ENCODE results near the gene GMDS.

Gene GMDS

DNA sequence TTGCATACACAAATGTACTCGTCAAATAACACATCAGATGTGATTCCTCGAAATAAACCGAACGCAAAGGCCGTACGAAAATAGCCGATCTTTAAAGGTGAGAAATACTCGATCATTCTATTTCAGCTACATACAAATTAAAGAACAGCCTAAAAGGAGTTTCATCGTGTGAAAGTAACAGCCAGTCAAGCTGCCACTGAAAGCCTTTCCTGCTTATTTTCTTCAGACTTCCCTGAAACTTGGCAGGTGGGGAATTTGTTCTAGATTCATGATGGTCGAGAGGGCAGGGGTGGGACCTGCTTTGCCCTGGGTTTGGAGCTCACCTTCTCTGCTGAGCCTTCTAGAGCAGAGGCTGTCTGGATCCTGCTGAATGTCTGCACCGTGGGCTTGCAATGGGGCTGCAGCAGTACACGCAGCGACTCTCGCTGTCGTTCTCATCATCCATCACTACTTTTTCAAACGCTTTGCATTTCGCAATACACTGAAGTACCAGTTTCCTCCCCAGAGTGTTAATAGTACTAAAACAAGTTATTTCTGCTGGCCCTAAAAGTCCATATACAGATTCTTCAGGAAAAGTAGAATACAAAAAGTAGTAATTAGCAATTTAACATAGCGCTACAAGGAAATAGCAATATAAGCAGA, 619.5 kb downstream of the GMDS start:
- DNase-seq (ENCODE audit: low read depth in 3 of 3): no peak

DNA sequence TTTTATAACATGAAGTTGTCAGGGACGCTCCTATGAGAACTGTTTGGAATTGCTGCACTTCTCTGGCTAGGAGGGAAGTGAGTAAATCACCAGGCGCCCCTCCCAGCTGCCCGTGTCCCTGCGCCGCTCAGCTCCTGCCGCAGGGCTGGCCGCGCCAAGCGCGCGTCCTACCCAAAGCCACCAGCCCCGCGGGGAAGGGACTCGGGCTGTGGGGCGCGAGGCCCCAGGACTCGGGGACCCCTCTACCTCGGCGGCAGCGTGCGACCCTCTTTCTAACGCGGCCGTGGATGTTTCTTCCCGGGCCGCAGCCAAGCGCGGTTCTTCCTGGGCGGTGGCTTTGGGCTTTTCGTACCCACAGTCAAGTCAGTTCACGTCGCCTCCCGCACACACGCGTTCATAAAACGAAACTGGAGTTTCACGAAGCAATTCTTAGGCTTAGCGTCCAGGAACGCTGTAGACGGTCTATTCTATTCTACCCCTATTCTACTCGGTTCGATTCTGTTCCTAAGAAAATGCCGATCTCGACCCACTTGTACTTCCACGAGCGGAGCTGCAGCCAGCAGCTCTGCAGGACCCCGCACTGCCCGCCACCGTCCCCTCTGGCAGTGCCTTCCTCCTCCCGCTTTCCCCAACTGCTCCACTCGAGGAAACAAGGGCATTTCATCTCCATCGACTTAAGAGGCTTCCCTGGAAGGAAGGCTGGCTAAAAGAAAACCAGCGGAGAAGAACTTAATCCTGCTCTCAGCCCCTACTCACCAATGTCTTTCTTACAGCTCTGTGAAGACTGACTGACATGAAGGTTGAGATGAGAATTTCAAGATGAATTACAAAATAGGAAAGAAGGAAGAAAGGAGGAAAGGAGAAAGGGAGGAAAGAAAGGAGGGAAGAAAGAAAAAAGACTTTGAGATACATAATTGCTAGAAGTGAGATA, 620.3 kb downstream of the GMDS start:
- DNase-seq (ENCODE audit: low read depth in 3 of 3): no peak

DNA sequence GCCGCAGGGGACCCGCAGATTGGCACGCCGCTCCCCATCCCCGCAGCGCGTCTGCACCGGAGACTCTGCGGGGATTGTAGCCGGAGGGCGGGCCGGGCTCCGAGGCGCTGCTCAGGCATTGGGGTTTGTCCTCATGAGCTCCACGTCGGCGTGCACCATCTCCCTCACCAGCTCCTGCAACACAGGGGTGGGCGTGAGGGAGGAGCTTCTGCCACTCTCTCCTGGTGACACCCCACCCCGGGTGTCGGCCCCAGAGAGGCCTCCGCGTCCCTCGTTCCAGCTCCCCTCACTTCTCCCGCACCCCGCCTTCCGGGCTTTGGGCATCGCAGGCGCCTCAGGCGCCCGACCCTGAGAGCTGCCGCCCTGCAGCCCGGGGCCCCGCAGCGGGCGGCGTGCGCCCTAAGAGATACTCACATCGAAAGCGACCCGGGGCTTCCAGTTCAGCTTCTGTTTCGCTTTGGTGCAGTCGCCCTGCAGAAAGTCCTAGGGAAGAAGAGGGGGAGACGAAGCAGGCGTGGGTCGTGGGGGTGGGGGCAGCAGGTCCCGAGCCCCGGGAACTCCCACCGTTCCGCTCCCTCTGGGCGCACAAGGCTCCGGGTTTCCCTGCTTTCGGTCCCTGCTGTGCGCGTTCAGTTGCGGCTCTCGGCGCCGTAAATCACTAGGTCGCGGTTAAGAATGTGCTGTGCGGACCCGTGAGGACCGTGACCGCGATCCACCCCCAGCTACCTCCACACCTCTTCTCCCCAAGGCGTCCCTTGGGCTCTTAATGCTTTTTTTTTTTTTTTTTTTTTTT, 621.2 kb downstream of the GMDS start:
- no peak for DNase-seq (ENCODE audit: low read depth in 3 of 3)

DNA sequence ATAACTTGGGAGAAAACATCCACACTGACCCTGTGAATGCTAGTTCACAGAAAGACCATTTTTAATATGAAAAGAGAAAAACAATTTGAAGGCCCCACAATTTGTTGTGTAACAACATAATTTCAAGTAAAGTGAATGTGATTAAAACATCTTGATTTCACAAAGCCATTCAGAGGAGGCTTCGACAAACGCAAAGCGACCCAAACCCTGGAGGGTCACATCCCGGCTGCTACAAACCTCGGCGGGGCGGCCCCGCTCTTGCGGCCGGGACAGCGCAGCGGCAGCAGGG, 621.7 kb downstream of the GMDS start:
- no peak for DNase-seq (ENCODE audit: low read depth in 3 of 3)

DNA sequence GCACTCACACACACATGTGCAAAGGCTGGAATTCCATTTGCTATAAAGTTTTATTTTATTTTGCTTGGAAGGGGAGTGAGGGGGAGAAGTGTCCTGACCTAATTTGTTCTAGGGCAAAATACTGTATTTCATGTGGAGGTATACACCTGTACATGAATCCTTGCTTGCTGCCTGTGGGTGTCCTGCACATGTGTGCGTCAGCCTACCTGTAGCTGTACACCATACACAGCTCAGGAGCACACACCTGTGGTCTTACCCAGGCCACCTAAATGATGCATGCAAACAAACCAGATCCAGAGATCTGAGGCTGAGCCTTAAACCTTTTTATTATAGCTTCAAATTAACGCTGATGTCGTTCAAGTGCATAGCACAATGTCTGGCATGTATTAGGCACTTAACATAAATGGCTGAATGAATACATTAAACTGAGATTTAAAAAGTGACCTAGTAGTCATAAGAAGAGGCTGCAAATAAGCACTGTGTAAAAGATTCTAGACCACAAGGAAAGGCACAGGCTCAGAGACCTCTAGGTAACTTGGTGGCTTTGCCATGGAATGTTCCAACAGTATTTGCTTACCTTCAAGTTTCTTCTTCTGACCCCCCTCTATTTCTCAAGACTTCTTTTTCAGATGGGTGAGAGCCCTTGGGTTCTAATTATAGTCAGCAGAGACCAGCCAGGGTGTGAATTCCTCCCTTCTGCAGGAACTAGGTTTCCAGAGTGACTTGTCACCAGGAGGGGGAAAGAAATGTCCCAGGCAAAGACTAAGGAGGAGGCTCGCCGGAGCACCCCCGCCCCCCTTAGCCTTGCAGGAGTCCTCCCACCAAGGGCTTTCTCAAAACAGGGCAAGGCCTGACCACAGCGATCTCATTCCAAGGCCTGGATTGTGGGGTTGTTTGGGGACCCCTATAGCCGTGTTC, 622.3 kb downstream of the GMDS start:
- no peak for DNase-seq (ENCODE audit: low read depth in 3 of 3)

DNA sequence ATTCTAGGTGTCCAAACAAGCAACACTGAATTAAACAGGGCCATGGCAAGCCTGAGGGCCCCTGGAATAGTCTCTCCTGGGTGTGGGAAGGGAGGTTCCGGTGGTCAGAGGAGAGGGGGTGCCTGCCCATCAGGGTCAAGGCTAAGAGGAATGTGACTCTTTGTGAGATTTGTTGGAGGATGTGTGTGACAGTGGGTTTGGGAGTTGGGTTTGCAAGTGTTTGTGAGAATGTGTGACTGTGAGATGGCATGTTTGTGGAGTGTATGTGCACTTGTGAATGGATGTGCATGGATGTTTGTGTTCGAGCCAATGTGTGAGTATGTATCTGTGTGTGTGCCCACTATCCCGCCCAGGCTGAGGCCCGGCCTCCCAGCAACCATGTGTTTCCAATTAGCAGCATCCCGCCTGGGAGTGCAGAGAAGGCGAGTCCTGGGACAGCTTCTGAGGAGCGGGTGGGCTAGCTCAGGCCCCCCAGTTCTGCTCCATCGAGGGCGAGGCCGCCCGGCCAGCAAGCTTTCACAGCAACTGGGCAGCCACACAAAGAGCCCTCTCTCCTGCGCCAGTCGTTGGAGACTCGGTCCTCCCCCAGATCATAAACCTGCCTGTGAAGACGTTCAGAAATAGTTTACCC, 623.1 kb downstream of the GMDS start:
- DNase-seq (ENCODE audit: low read depth in 3 of 3): no peak

DNA sequence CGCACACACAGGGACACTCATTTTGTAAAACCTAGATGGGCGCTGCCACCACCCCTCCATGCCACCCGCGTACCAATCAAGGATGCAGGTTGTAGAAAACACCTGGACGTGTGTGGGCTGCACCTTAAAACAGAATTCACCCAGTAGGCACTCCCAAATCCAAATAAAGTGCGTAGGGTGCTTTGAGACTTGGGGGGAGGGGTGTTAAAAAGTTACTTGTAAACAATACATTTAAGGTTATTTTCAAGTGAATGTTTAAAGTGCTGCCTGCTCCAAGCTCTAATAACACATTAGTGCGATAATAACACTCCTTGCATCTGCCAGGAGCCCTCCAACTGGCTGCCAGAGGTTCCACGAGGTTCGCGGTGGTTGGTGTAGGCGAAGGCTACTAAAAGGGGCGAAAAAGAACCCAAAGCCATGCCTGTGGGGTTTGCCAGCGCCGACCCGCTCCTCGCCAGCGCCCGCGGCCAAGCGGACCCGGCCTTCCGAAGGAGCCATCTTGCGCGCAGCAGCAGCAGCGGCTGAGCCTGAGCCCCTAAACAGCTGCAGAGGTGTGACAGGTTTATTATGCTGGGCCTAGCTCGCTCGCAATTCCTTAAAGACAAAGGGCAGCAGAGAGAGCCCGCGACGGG, 624.2 kb downstream of the GMDS start:
- no peak for DNase-seq (ENCODE audit: low read depth in 3 of 3)

DNA sequence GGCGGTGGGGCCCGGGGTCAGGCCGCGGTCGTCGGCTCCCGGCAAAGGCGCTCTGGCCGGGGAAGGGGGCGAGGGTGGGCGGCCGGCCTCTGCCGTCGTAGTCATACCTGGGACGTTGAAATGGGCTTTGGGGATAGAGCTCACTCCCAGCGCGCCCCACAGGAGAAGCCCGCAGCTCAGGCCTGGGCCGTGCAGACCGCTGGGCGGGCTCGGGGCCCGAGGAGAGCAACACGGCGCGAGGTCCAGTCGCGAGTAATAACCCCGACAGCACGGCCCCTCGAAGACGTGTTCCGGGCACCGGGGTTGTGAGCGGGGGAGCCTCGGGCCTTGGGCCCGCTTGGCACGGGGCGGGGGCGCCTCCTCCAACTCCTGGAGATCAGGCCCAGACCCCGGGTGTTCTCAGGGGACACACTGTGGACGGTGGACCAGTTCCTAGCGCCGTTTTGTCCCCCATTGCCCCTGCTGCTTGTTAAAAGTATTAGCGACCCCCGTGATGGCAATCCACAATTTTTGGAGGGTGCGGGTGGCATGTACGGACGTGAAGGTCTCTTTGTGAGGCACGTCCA, 624.8 kb downstream of the GMDS start:
- DNase-seq (ENCODE audit: low read depth in 3 of 3): no peak

DNA sequence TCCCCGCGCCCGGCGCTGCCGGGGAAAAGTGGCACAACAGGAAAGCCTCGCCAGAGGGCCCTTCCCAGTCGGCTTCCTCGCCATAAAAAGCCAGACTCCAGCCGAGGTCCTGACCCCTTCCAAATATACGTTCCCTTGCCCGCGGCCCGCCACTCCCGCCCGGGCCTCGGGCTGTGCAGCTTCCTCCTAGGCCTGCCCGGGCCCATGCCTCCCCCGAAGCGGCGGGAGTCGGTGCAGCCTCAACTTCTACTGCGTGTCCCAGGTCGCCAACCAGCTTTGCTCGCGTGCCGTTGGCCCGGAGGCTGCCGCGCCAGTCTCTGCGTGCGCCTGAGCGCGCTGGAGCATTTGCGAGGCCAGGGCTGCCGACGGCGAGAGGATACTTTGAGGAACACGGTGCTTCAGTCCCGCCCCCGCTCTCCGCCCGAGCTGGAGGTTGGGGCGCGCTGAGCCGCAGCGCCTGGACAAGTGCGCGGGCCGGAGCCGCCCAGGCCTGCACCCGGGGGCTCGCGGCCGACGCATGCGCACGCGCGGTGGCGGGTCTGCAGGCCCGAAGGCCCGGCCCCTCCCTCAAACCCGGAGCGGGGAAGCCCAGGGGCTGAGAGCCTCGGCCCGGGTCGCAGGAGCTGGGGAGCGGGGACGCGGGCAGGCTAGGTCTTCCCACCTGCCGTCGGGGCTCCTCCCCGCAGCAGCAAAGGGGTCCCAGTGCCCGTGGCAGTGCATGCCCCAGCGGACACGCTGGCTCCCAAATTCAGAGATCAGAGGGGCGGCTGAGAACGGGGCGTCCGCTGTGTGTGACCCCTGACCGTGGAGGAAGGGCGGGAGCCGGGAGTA, 625.5 kb downstream of the GMDS start:
- DNase-seq (ENCODE audit: low read depth in 3 of 3): no peak

DNA sequence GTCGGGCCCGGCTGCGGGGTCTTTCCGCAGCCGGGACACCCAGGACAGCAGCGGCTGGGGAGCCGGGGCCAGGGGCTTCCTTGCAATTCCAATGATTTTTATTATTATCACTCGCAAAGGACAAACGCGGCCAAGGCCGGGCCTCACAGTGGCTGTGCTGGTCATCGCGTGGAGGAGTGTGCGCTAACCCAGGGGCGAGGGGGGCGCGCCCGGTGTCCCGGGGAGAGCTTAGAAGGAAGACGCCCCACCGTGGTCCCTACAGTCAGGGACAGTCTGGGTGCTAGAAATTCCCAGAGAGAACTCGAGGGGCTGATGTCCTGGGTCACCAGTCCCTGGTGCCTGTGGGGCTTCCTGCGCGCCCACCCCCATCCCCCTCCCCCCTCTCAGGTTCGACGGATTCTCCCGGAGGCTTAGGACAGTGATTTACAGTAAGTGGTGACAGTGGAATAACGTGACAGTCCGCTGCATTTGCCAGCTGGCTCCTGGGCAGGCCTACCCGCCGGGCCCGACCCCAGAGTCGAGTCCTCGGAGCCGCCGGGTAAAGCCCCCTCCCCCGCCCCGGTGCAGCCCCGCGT, 626.2 kb downstream of the GMDS start:
- no peak for DNase-seq (ENCODE audit: low read depth in 3 of 3)

DNA sequence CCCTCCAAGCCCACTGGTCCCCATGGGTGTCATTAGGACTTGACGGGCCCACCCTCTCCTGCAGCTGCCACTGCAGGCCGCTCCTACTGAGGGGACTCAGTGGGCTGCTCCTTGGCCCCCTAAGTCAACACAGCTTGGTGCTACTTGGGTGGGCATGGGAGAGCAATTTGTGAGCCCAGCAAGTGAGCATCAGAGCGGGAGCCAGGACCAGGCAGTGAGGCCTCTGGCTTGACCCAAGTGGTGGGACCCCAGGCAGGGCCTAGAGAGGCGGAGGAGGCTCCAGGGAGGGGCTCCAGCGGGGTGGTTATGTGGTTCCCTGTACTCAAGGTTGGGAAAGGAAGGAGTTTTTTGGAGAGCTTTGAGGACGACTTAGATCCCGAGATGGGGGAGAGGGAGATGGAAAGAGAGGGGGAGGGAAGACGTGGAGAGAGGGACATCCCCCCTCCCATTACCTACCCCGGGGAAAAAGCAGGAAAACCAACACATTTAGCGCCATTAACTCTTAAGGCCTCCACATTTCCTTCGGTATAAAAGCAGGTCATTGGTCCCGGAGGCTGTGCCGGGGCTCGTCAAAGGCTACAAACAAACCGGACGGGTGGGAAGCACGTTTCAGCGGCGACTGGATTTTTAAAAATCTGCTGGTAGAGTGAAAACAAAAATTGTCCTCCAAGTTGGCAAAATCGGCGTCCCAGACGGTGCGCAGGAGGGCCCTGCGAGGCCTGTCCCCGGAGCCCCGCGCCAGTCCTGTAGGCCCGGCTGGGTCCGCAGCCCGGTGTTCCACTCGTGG, 626.9 kb downstream of the GMDS start:
- no peak for DNase-seq (ENCODE audit: low read depth in 3 of 3)

DNA sequence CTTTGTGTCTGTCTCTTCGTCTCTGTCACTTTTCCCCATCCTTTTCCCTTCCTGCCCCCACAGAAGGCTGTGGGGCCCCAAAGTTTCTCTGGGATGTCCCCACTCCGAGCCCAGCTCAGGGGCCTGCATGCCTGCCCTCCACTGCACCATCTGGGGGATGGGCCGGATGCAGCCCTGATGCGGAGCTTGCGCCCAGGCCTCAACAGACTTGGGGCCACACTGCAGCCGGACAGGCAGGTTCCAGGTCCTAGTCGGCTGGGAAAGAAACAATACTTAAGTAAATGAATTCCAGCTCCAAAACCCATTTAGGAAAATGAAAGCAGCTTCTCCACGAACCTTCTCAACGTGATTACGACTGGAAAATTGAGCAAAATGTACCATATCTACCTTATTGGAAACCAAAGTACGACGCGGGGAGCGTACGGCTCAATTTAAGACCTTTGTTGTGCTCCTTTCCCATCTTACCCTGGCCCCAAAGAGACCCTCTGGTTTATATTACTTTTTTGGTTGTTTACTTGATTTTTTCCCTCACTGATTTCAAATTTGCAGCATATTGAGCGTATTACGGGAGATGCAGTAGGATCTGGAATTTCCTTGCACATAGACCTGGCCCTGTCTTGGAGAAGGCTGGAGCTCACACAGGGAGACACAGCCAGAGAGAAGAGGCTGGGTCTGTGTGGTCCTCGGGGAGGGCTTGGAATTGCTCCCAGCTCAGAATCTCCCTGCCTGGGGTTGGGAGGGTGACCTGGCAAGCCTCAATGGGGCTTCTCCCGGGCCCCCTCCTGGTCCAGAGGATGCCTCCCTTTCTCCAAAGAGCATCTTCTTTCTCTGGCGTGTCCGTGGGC, 627.7 kb downstream of the GMDS start:
- no peak for DNase-seq (ENCODE audit: low read depth in 3 of 3)

DNA sequence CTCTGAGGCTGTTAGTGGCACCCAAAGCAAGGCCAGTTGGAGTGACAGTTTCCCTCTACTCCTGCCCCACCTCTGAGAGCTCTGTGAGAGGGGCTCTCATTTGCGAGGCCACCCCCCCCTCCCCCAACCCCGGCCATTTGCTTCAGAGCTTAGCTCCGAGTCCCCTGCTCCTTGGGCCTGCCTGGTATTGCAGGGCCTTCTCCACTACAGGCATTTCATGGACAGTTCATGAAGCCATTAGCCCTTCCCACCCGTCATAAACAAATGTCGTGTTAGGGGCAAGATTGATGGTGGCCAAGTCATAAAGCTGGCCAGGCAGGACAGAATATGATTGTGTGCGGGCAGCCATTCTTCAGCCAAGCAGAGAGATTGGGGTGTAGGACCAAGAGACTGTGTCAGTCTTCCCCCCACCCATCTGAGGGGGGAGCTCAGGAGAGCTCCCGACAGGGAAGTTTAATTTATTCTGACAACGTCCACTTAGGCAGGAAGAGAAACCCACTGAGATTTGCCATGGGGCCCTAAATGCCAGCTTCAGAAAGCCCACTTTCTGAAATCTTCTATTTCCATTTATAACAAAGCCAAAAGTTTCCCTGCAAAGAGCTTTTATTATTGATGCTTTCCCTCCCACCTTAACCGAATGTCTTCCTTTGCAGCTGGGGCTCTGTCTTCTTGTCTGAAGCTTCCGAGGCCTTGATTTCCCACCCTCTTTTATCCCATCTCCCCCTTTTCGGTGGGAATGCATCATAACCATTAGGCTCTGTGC, 628.5 kb downstream of the GMDS start:
- DNase-seq (ENCODE audit: low read depth in 3 of 3): no peak

DNA sequence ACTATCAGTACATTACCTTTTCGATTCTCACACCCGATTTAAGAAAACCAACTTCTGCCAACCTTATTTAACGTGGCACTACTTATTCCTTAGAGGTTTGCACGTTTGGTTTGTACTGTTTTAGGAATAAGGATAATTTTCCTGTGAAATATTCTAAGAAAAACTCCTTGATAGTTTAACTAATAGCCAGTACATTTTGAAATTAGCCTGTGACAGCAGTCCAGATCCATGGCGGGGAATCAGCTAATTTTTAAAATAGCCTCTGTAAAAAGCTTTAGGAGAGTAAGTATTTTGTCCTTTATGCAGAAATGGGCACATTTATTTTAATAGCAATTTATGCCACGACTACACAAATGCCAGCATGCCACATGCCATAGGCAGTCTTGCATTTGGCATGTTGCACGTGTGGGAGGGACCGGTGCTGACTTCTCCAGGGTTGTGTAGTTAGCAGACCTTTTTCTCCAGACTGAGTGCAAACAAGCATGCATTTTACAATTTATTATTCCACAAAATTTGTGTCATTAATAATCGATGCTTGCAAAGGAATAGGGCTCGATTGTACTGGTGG, 629.5 kb downstream of the GMDS start:
- no peak for DNase-seq (ENCODE audit: low read depth in 3 of 3)

DNA sequence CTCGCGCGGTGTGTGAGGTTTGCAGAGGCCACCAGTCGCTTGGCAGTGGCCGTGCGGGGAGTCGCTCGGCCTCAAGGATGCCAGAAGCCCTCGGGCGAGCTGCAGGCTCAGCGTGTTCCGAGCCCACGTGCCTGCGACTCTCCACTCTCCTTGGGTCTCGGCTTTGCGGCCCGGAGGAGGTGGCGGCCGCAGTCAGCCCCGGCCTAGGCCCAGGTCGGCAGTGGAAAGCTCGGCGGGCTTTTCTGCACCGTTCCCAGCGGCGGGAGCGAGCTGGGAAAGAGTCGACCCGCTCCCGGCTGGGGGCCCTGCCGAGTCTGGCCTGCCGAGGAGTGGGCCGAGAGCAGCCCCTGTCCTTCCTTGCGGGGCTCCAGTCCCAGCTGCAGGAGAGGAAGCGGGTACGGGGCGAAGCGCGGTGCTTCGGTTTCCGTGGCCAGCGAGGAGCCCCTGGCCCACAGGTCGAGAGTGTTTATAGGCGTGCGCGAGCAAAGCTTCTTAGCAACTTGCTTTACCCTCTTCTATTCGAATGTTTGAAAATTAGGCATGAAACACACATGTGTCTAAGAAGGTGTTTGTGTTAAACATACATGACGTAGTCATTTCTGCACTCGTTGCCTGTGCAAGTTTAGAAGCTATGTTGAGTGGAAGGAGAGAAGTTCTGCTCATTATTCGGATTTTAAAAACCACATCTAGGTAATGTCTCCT, 630.1 kb downstream of the GMDS start:
- DNase-seq (ENCODE audit: low read depth in 3 of 3): no peak
